Right lobe of liver (tissue), 6 donors: ENCODE results near the gene COL2A1. TPM values are rescaled to one million over a fixed set of nuclear protein-coding genes. Genes with fewer than 3 reads are reported as not detected.

Source experiments
- ATAC-seq, 4 donors: fragments of 200-7000 bp; cut with Tn5 transposase; one replicate each; pipeline ENCODE4 v1.9.1; 2020; ENCODE audit warnings: mild to moderate bottlenecking in 4 of 4, moderate library complexity in 4 of 4
- DNase-seq, 3 donors: peaks; one replicate each; pipeline ENCODE4 v3.0.0-alpha.2; 2020
- H3K27ac ChIP-seq, 3 donors: fragments of 200-600 bp; one replicate each; pipeline ENCODE4 v1.8.0; 2022
- H3K27me3 ChIP-seq, 2 donors: fragments of 200-600 bp; one replicate each; pipeline ENCODE4 v1.8.0; 2022
- H3K36me3 ChIP-seq, 4 donors: fragments of 200-600 bp; sonication (generic) in 1 of 4; one replicate each; pipeline versions ENCODE4 v1.5.1 to v1.8.0; 2017 to 2022; ENCODE audit warnings: control low read depth in 1 of 4
- H3K4me1 ChIP-seq, 4 donors: fragments of 200-600 bp; sonication (generic) in 1 of 4; one replicate each; pipeline versions ENCODE4 v1.5.1 to v1.8.0; 2017 to 2022; ENCODE audit warnings: control low read depth in 1 of 4
- H3K4me3 ChIP-seq, 3 donors: fragments of 200-600 bp; one replicate each; pipeline ENCODE4 v1.8.0; 2022
- H3K9me3 ChIP-seq, 4 donors: fragments of 200-600 bp; sonication (generic) in 1 of 4; one replicate each; pipeline versions ENCODE4 v1.5.1 to v1.8.0; 2017 to 2022; ENCODE audit warnings: control low read depth in 1 of 4
- POLR2A ChIP-seq: fragments of 450-650 bp; IDR thresholded peaks from one replicate; pipeline ENCODE4 v1.6.1; 2017; ENCODE audit warnings: antibody characterized with exemption, mild to moderate bottlenecking
- WGBS: methylation state at CpG from one replicate; pipeline ENCODE4 v1.1.6; 2018; ENCODE audit warnings: low coverage, low lambda C conversion rate; ENCODE audit not compliant: insufficient coverage; ENCODE audit errors: missing lambda C conversion rate; 5-methylcytosine and 5-hydroxymethylcytosine counted together
- intact Hi-C, 2 donors: fragments of 100-400 bp; cut with DNase I; formaldehyde crosslinking; loops; one replicate each; pipeline versions ENCODE4 v1.11.2 to v1.14.1; 2022
- total RNA-seq, 6 experiments: library from RNA; depleted of rRNA in 2 of 6; stranded (reverse); fragments of >200 nt in 2 of 6; fragmentation: NEBNext Ultra II Directional in 3 of 6; extraction: Animal tissue kit (Norgen Biotek cat#: 25700) in 3 of 6; gene quantifications; one replicate each; pipeline versions ENCODE4 v1.1.0 to v1.2.4, GENCODE V29; 2016 to 2023
- TF ChIP-seq, protein P1 (sequence below), 4 donors: fragments of 200-600 bp in 3 of 4; fragments of 450-650 bp in 1 of 4; IDR thresholded peaks; one replicate each; pipeline versions ENCODE4 v1.5.1 to v1.8.0; 2016 to 2022; ENCODE audit warnings: antibody characterized with exemption in 4 of 4, mild to moderate bottlenecking in 2 of 4
- donor health status: DM: no; HTN: yes; CAD: no.
- donor health status: DM: no; HTN: no; CAD: no.
- donor health status: DM: no; HTN: no; CAD: no.
- donor health status: DM: no; HTN: yes; CAD: no.
- donor health status: DM: no; HTN: yes; CAD: no.

COL2A1 gene
- total RNA-seq, 6 experiments from 2014 or later, result not detected

DNA sequence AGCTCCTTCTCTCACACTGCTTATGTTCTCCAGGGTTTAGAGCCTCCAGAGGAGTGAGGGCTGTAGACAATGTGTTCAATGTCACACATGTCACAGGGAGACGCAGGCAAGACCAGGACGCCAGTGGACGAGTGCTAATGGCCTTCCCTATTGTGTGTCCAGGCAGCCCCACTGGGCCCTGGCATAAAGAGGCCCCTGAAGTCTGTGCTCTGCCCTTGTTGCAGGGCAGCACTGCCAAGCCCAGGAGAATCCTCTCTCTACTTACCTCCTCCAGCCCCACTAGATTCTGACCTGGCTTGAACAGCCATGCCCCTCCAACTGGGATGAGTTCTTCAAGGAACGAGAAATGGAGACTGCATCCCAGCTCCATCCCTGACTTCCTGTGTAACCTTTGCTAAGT lies 65.7 kb downstream of the COL2A1 start:
- no peaks in the 10 kb centered on the region for H3K4me1 ChIP-seq
- H3K27ac ChIP-seq, result no peak overlapping the region
- 80% methylated on average over 1 of the region's 4 CpGs for WGBS
- H3K27me3 ChIP-seq, result no peaks in the 10 kb centered on the region
- no peaks in the 10 kb centered on the region for H3K9me3 ChIP-seq
- H3K4me3 ChIP-seq, result no peak overlapping the region
- no peak for DNase-seq
- TF ChIP-seq, protein P1, sequence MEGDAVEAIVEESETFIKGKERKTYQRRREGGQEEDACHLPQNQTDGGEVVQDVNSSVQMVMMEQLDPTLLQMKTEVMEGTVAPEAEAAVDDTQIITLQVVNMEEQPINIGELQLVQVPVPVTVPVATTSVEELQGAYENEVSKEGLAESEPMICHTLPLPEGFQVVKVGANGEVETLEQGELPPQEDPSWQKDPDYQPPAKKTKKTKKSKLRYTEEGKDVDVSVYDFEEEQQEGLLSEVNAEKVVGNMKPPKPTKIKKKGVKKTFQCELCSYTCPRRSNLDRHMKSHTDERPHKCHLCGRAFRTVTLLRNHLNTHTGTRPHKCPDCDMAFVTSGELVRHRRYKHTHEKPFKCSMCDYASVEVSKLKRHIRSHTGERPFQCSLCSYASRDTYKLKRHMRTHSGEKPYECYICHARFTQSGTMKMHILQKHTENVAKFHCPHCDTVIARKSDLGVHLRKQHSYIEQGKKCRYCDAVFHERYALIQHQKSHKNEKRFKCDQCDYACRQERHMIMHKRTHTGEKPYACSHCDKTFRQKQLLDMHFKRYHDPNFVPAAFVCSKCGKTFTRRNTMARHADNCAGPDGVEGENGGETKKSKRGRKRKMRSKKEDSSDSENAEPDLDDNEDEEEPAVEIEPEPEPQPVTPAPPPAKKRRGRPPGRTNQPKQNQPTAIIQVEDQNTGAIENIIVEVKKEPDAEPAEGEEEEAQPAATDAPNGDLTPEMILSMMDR (IDR thresholded peaks at IDR 0.05), result no peak
- TF ChIP-seq POLR2A, result no peak
- ATAC-seq, result no peak
- H3K36me3 ChIP-seq, result no peaks in the 10 kb centered on the region
- intact Hi-C loops, result no loop called here

DNA sequence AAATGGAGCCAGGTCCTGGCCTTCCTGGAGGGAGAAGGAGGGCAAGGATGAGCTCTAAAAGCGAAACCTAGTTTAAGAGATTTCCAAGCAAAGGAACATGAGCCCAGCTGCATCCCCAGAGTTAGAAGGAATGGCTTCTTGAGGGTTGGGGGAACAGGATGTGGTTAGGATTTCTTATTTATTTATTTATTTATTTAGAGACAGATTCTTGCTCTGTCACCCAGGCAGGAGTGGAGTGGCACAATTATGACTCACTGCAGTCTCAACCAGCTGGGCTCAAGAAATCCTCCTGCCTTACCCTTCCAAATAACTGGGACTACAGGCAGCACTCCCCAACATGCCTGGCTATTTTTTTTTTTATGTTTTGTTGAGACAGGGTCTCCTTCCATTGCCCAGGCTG lies 66.2 kb downstream of the COL2A1 start:
- no peaks in the 10 kb centered on the region for H3K27me3 ChIP-seq
- intact Hi-C loops, result no loop called here
- H3K36me3 ChIP-seq, result no peaks in the 10 kb centered on the region
- ATAC-seq (no peak), DNase-seq (no peak)
- no peaks in the 10 kb centered on the region for H3K9me3 ChIP-seq
- H3K4me3 ChIP-seq, result no peak overlapping the region
- no peak overlapping the region for H3K27ac ChIP-seq
- no CpG with 5 or more reads among the region's 1 CpG for WGBS
- TF ChIP-seq, protein P1 (IDR thresholded peaks at IDR 0.05), result no peak
- TF ChIP-seq POLR2A, result no peak
- no peaks in the 10 kb centered on the region for H3K4me1 ChIP-seq

DNA sequence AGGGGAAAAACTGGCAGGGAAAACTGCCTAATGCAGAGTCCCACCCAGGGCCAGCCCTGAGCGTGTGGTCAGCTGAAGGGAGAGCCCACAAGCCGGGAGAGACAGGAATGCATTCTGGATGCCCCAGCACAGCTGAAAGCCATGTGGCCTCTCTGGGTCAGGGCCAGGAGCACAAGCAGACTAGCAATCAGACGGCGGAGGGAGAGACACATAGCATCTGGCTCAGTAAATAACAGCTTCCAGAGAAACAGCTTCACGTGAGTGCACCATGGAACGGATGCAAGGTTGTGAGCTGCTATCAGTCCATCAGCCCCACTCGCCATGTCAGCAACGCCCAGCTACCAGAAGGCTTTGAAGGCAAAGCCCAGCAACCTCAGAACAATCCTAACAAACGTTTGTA lies 69.1 kb downstream of the COL2A1 start:
- DNase-seq, result no peak
- H3K4me1 ChIP-seq, result no peaks in the 10 kb centered on the region
- H3K4me3 ChIP-seq, result no peak overlapping the region
- intact Hi-C loops, result no loop called here
- no peaks in the 10 kb centered on the region for H3K27me3 ChIP-seq
- 66% methylated on average over 5 of the region's 9 CpGs for WGBS
- no peaks in the 10 kb centered on the region for H3K9me3 ChIP-seq
- H3K27ac ChIP-seq, result no peak overlapping the region
- H3K36me3 ChIP-seq, result no peaks in the 10 kb centered on the region
- peak in 3 of 4 donors; percentile 25 to 33 (median 27) for ATAC-seq
- no peak for TF ChIP-seq POLR2A
- TF ChIP-seq, protein P1 (IDR thresholded peaks at IDR 0.05), result no peak

DNA sequence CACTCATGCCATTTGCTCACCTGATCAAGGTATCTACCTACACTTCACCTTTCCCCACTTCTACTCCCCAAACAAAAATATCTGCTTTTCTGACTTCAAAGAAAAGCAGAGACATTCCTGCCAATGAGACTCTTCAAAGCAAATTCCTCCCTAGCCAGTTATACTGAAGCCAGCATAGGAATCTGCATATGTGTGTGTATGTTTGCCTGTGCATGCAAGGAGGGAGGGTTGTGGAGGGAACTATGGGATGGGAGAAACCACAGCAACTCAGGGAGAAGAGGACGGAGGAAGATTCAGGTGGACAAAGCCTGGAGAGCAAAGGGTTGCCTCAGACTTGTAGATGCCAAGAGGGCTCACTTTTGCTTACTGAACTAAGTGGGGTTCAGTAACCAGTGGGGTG lies 73.1 kb downstream of the COL2A1 start:
- TF ChIP-seq POLR2A, result no peak
- TF ChIP-seq, protein P1 (IDR thresholded peaks at IDR 0.05), result no peak
- 86% methylated on average over 1 of the region's 1 CpG for WGBS
- Histone ChIP-seq H3K4me1 (no peaks in the 10 kb centered on the region), H3K27me3 (no peaks in the 10 kb centered on the region), H3K27ac (no peak overlapping the region), H3K4me3 (no peak overlapping the region), H3K9me3 (no peaks in the 10 kb centered on the region), H3K36me3 (no peaks in the 10 kb centered on the region)
- intact Hi-C loops, result no loop called here
- DNase-seq (no peak), ATAC-seq (no peak)

DNA sequence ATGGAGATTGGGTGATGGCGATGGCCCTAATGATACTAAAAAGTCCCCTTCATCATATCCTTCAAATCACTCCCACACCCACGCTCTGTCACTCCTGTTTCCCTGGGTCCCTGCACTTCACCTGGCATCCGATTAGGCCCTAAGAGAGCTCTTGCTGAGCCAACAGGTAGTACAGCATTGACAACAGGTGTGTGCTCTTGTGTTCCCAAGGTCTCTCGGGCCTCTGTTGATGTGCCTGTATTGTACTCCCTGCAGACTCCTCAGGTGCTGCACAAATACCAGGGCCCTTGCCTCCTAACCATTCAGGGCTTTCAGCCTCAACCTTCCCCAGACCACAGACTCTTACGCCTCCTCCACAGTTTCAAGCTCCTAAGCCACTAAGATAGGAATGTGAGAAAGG lies 73.6 kb downstream of the COL2A1 start:
- H3K27me3 ChIP-seq, result no peaks in the 10 kb centered on the region
- WGBS, result 83% methylated on average over 2 of the region's 5 CpGs
- no peak overlapping the region for H3K27ac ChIP-seq
- H3K4me3 ChIP-seq, result no peak overlapping the region
- no peaks in the 10 kb centered on the region for H3K9me3 ChIP-seq
- intact Hi-C loops, result no loop called here
- no peaks in the 10 kb centered on the region for H3K4me1 ChIP-seq
- no peaks in the 10 kb centered on the region for H3K36me3 ChIP-seq
- DNase-seq (no peak), ATAC-seq (no peak)
- TF ChIP-seq POLR2A, result no peak
- TF ChIP-seq, protein P1 (IDR thresholded peaks at IDR 0.05), result no peak
